Mucosa of stomach (tissue), 1 donor: ENCODE data around the gene CEMP1.

Experiments used
- H3K27me3 ChIP-seq: one replicate; pipeline ENCODE4 v1.7.0; 2013; ENCODE audit warnings: mild to moderate bottlenecking, low read length; ENCODE audit not compliant: control insufficient read depth, insufficient read depth
- H3K36me3 ChIP-seq: one replicate; pipeline ENCODE4 v1.7.0; 2013; ENCODE audit warnings: low read length; ENCODE audit not compliant: control insufficient read depth, insufficient read depth
- H3K4me1 ChIP-seq: one replicate; pipeline ENCODE4 v1.7.0; 2013; ENCODE audit warnings: mild to moderate bottlenecking, low read length; ENCODE audit not compliant: control insufficient read depth, insufficient read depth
- H3K4me3 ChIP-seq: one replicate; pipeline ENCODE4 v1.7.0; 2013; ENCODE audit warnings: low read length
- H3K9ac ChIP-seq: one replicate; pipeline ENCODE4 v1.7.0; 2013; ENCODE audit warnings: mild to moderate bottlenecking, low read length, moderate library complexity
- H3K9me3 ChIP-seq: one replicate; pipeline ENCODE4 v1.7.0; 2013; ENCODE audit warnings: mild to moderate bottlenecking, low read length, moderate library complexity; ENCODE audit not compliant: control insufficient read depth
- donor health status: Pancreatic carcinoma.

Gene CEMP1

GRCh38 chr16:2494616-2495015 lies 36.6 kb downstream of the CEMP1 start:
- Histone ChIP-seq H3K27me3 (no peaks in the 10 kb centered on the region), H3K9ac (no peak overlapping the region), H3K4me1 (peaks cover 12% of the 10 kb centered on the region), H3K36me3 (no peaks in the 10 kb centered on the region), H3K9me3 (no peaks in the 10 kb centered on the region), H3K4me3 (no peak overlapping the region)

- no peak overlapping the region for H3K4me3 ChIP-seq
- H3K36me3 ChIP-seq, result no peaks in the 10 kb centered on the region
- peaks cover 12% of the 10 kb centered on the region for H3K4me1 ChIP-seq
- H3K27me3 ChIP-seq, result no peaks in the 10 kb centered on the region
- no peak overlapping the region for H3K9ac ChIP-seq
- H3K9me3 ChIP-seq, result no peaks in the 10 kb centered on the region
Observed at GRCh38 chr16:2493605-2494004, 37.6 kb downstream of the CEMP1 start.

GRCh38 chr16:2492292-2492691 lies 38.9 kb downstream of the CEMP1 start:
- Histone ChIP-seq H3K9me3 (no peaks in the 10 kb centered on the region), H3K4me1 (peaks cover 3% of the 10 kb centered on the region), H3K36me3 (no peaks in the 10 kb centered on the region), H3K9ac (no peak overlapping the region), H3K27me3 (no peaks in the 10 kb centered on the region), H3K4me3 (no peak overlapping the region)

- no peaks in the 10 kb centered on the region for H3K9me3 ChIP-seq
- no peak overlapping the region for H3K4me3 ChIP-seq
- H3K27me3 ChIP-seq, result no peaks in the 10 kb centered on the region
- no peak overlapping the region for H3K9ac ChIP-seq
- H3K36me3 ChIP-seq, result no peaks in the 10 kb centered on the region
- H3K4me1 ChIP-seq, result peaks cover 7% of the 10 kb centered on the region
Observed at GRCh38 chr16:2490190-2491105, 40.8 kb downstream of the CEMP1 start.

- Histone ChIP-seq H3K4me1 (peaks cover 7% of the 10 kb centered on the region), H3K9me3 (no peaks in the 10 kb centered on the region), H3K4me3 (no peak overlapping the region), H3K36me3 (no peaks in the 10 kb centered on the region), H3K9ac (no peak overlapping the region), H3K27me3 (no peaks in the 10 kb centered on the region)
Observed at GRCh38 chr16:2489581-2489980, 41.6 kb downstream of the CEMP1 start.

- H3K36me3 ChIP-seq, result no peaks in the 10 kb centered on the region
- no peaks in the 10 kb centered on the region for H3K27me3 ChIP-seq
- no peak overlapping the region for H3K9ac ChIP-seq
- H3K9me3 ChIP-seq, result no peaks in the 10 kb centered on the region
- H3K4me3 ChIP-seq, result no peak overlapping the region
- peaks cover 7% of the 10 kb centered on the region for H3K4me1 ChIP-seq
Observed at GRCh38 chr16:2487903-2488531, 43.2 kb downstream of the CEMP1 start.

GRCh38 chr16:2487517-2487842 lies 43.7 kb downstream of the CEMP1 start:
- Histone ChIP-seq H3K4me3 (no peak overlapping the region), H3K4me1 (peaks cover 7% of the 10 kb centered on the region), H3K36me3 (no peaks in the 10 kb centered on the region), H3K27me3 (no peaks in the 10 kb centered on the region), H3K9ac (peak overlapping the region; percentile 25), H3K9me3 (no peaks in the 10 kb centered on the region)

- no peaks in the 10 kb centered on the region for H3K9me3 ChIP-seq
- H3K9ac ChIP-seq, result peak overlapping the region; percentile 25
- H3K27me3 ChIP-seq, result no peaks in the 10 kb centered on the region
- no peaks in the 10 kb centered on the region for H3K36me3 ChIP-seq
- peaks cover 7% of the 10 kb centered on the region for H3K4me1 ChIP-seq
- H3K4me3 ChIP-seq, result no peak overlapping the region
Observed at GRCh38 chr16:2486645-2487516, 44.3 kb downstream of the CEMP1 start.

- H3K9ac ChIP-seq, result no peak overlapping the region
- no peaks in the 10 kb centered on the region for H3K27me3 ChIP-seq
- H3K4me1 ChIP-seq, result peaks cover 7% of the 10 kb centered on the region
- no peak overlapping the region for H3K4me3 ChIP-seq
- H3K9me3 ChIP-seq, result no peaks in the 10 kb centered on the region
- no peaks in the 10 kb centered on the region for H3K36me3 ChIP-seq
Observed at GRCh38 chr16:2485811-2486507, 45.2 kb downstream of the CEMP1 start.

GRCh38 chr16:2484898-2485508 lies 46.2 kb downstream of the CEMP1 start:
- no peak overlapping the region for H3K4me3 ChIP-seq
- H3K27me3 ChIP-seq, result no peaks in the 10 kb centered on the region
- no peak overlapping the region for H3K9ac ChIP-seq
- no peaks in the 10 kb centered on the region for H3K36me3 ChIP-seq
- no peaks in the 10 kb centered on the region for H3K9me3 ChIP-seq
- H3K4me1 ChIP-seq, result peaks cover 7% of the 10 kb centered on the region
